Activated CD4-positive, alpha-beta T cell treated with anti-CD3 and anti-CD28 coated beads, Interleukin-2, amount 10 ng/mL, durations not matched to agents 7 days and 5 days (primary cell): ENCODE results near the gene ZNF609. TPM values are rescaled to one million over a fixed set of nuclear protein-coding genes. Genes with fewer than 3 reads are reported as not detected.

Source experiments
- CTCF ChIA-PET: fragments of 350-600 bp; sonication (Branson Sonifier 250); formaldehyde crosslinking; loops from one replicate; lab custom pipeline; 2021; ENCODE audit warnings: antibody characterized with exemption; lab: Charles Lee
- POLR2A ChIA-PET: fragments of 350-600 bp; sonication (Branson Sonifier 250); formaldehyde crosslinking; loops from one replicate; lab custom pipeline; 2021; ENCODE audit warnings: antibody characterized with exemption; lab: Charles Lee
- DNase-seq: peaks from one replicate; pipeline ENCODE4 v3.0.0-alpha.2; 2020
- H3K27ac Mint-ChIP-seq: one replicate; pipeline ENCODE4 v1.8.0; 2021; ENCODE audit warnings: mild to moderate bottlenecking, moderate library complexity, mixed read lengths
- H3K27me3 Mint-ChIP-seq: one replicate; pipeline ENCODE4 v1.8.0; 2021; ENCODE audit warnings: mixed read lengths
- H3K36me3 Mint-ChIP-seq: one replicate; pipeline ENCODE4 v1.8.0; 2021; ENCODE audit warnings: low read depth, mixed read lengths
- H3K4me1 Mint-ChIP-seq: one replicate; pipeline ENCODE4 v1.8.0; 2021; ENCODE audit warnings: mixed read lengths
- H3K4me3 Mint-ChIP-seq: one replicate; pipeline ENCODE4 v1.8.0; 2021; ENCODE audit warnings: mild to moderate bottlenecking, moderate library complexity, mixed read lengths
- H3K9me3 Mint-ChIP-seq: one replicate; pipeline ENCODE4 v1.8.0; 2021; ENCODE audit warnings: mixed read lengths
- total RNA-seq, 2 experiments: library from RNA; stranded (reverse); gene quantifications; one replicate each; pipeline ENCODE4 v1.2.3, GENCODE V29; 2021

Gene ZNF609
- total RNA-seq, 2 experiments from 2014 or later: 38.9 to 42.1 TPM

GRCh38 chr15:64461721-64462162 lies 1.4 kb downstream of the ZNF609 start:
- DNase-seq: peak; percentile 21
- ChIA-PET POLR2A (no interaction called here), CTCF (interaction anchor here (0.5 to 1.0 kb wide), 3 partner anchors 31 to 376 kb away, joined by 3 to 4 read pairs (median 3); no protein-coding TSS in a partner anchor)
- Mint-ChIP-seq H3K27me3 (no peaks in the 10 kb centered on the region), H3K27ac (peak overlapping the region; percentile 86), H3K9me3 (no peaks in the 10 kb centered on the region), H3K4me3 (peak overlapping the region; percentile 78), H3K36me3 (peaks cover 25% of the 10 kb centered on the region), H3K4me1 (peaks cover 59% of the 10 kb centered on the region)

DNA sequence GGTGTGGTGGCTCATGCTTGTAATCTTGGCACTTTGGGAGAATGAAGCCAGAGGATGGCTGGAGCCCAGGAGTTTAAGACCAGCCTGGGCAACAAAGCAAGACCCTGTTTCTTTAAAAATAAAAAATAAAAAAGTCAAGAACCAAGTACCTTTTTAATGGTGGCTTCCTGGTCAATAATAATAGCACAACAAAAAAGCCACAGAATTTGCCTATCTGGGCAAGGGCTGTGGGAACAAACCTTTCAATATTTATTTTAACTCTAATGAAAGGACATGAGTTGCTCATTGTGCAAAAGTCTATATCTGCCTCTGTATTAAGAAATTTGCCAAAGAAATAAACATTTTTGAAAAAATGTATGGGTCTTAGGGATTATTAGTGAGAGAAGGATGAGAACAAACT lies 2.1 kb downstream of the ZNF609 start:
- Mint-ChIP-seq H3K4me3 (peak overlapping the region; percentile 78), H3K4me1 (peaks cover 62% of the 10 kb centered on the region)

GRCh38 chr15:64464276-64465005 lies 4.1 kb downstream of the ZNF609 start:
- Mint-ChIP-seq H3K9me3 (no peaks in the 10 kb centered on the region), H3K27me3 (no peaks in the 10 kb centered on the region), H3K4me3 (no peak overlapping the region), H3K27ac (peak overlapping the region; percentile 28), H3K36me3 (peaks cover 34% of the 10 kb centered on the region), H3K4me1 (peaks cover 70% of the 10 kb centered on the region)
- no peak for DNase-seq
- ChIA-PET POLR2A (no interaction called here), CTCF (interaction anchor here (0.7 kb wide), 1 partner anchor 127 kb away, joined by 3 read pairs; no protein-coding TSS in a partner anchor)

More for the DNA sequence above, 2.1 kb downstream of the ZNF609 start:
- Mint-ChIP-seq H3K27ac (no peak overlapping the region), H3K9me3 (no peaks in the 10 kb centered on the region), H3K27me3 (no peaks in the 10 kb centered on the region), H3K36me3 (peaks cover 27% of the 10 kb centered on the region)
- ChIA-PET POLR2A (no interaction called here), CTCF (interaction anchor here (0.7 kb wide), 1 partner anchor 359 kb away, joined by 3 read pairs; no protein-coding TSS in a partner anchor)
- DNase-seq: no peak

- Mint-ChIP-seq H3K4me3 (no peak overlapping the region), H3K9me3 (no peaks in the 10 kb centered on the region), H3K27me3 (no peaks in the 10 kb centered on the region), H3K27ac (no peak overlapping the region), H3K36me3 (peaks cover 45% of the 10 kb centered on the region), H3K4me1 (peaks cover 61% of the 10 kb centered on the region)
- POLR2A ChIA-PET: interaction anchor here (0.6 kb wide), 1 partner anchor 14 kb away, joined by 3 read pairs; no protein-coding TSS in a partner anchor
- CTCF ChIA-PET: interaction anchor here (0.6 kb wide), 1 partner anchor 166 kb away, joined by 3 read pairs; no protein-coding TSS in a partner anchor
- DNase-seq: no peak
Observed at GRCh38 chr15:64466408-64467141, 6.2 kb downstream of the ZNF609 start.

- Mint-ChIP-seq H3K4me3 (no peak overlapping the region), H3K9me3 (no peaks in the 10 kb centered on the region), H3K36me3 (peaks cover 32% of the 10 kb centered on the region), H3K4me1 (peaks cover 44% of the 10 kb centered on the region), H3K27ac (no peak overlapping the region), H3K27me3 (no peaks in the 10 kb centered on the region)
- CTCF ChIA-PET: no interaction called here
- DNase-seq: no peak
- POLR2A ChIA-PET: no interaction called here
Observed at GRCh38 chr15:64472161-64472560, 11.8 kb downstream of the ZNF609 start.

GRCh38 chr15:64474846-64475245 lies 14.5 kb downstream of the ZNF609 start:
- H3K27me3 Mint-ChIP-seq: no peaks in the 10 kb centered on the region
- peaks cover 22% of the 10 kb centered on the region for H3K36me3 Mint-ChIP-seq
- H3K4me3 Mint-ChIP-seq: no peak overlapping the region
- POLR2A ChIA-PET: no interaction called here
- no peaks in the 10 kb centered on the region for H3K9me3 Mint-ChIP-seq
- DNase-seq: no peak
- CTCF ChIA-PET: no interaction called here
- no peak overlapping the region for H3K27ac Mint-ChIP-seq
- H3K4me1 Mint-ChIP-seq: peaks cover 31% of the 10 kb centered on the region

DNA sequence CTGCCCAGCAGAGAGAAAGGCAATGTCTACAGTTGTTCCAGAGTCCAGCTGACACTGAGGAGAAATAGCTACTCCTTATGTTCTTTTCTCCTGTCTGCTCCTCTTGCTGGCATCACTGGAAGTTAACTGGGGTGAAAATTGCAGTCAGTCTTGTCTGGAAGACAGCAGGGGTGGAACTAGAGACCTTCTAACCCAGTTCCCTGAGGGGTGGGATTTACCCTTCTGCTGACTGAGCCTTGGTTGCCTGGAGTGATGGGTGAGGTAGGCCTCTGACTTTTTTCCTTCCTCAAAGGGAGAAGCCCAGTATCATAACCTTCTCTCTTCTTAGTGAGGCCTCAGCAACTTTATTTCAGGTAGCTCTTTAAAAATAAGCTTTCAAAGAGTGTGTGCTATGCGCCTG lies 16.2 kb downstream of the ZNF609 start:
- Mint-ChIP-seq H3K27ac (peak overlapping the region; percentile 57), H3K4me1 (peaks cover 32% of the 10 kb centered on the region), H3K36me3 (peaks cover 20% of the 10 kb centered on the region), H3K27me3 (no peaks in the 10 kb centered on the region), H3K4me3 (no peak overlapping the region), H3K9me3 (no peaks in the 10 kb centered on the region)
- ChIA-PET POLR2A (no interaction called here), CTCF (interaction anchor here (0.7 to 1.1 kb wide), 3 partner anchors 23 to 878 kb away, joined by 3 to 4 read pairs (median 3); no protein-coding TSS in a partner anchor)
- DNase-seq: no peak

- Mint-ChIP-seq H3K27me3 (no peaks in the 10 kb centered on the region), H3K4me3 (no peak overlapping the region), H3K27ac (no peak overlapping the region), H3K4me1 (peaks cover 25% of the 10 kb centered on the region), H3K36me3 (peaks cover 16% of the 10 kb centered on the region), H3K9me3 (no peaks in the 10 kb centered on the region)
- POLR2A ChIA-PET: no interaction called here
- no peak for DNase-seq
- CTCF ChIA-PET: interaction anchor here (1.5 kb wide), 1 partner anchor 11 kb away, joined by 3 read pairs; no protein-coding TSS in a partner anchor
Observed at GRCh38 chr15:64478863-64479262, 18.5 kb downstream of the ZNF609 start.

DNA sequence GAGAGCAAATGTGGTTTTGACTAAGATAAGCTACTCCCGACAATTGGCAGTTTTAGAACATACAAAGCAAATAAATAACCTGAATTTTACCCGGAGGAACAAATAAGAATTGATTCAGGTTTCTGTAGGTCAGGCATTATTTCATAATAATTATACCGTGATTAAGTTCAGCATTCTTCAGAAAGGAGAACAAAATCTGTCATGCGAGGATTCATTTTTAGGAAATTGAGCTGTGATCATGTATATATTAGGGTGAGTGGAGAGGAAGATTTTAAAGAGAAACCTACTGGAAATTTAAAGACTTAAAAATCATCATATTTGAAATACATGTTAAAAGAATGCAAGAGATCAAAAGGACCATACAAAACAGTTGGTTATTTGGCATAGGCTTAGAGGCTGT lies 20.5 kb downstream of the ZNF609 start:
- Mint-ChIP-seq H3K27ac (no peak overlapping the region), H3K4me1 (peaks cover 19% of the 10 kb centered on the region), H3K9me3 (no peaks in the 10 kb centered on the region), H3K4me3 (no peak overlapping the region), H3K27me3 (no peaks in the 10 kb centered on the region), H3K36me3 (peaks cover 15% of the 10 kb centered on the region)
- no peak for DNase-seq
- ChIA-PET CTCF (interaction anchor here (0.7 to 1.2 kb wide), 3 partner anchors 26 to 143 kb away, joined by 3 read pairs; no protein-coding TSS in a partner anchor), POLR2A (no interaction called here)

DNA sequence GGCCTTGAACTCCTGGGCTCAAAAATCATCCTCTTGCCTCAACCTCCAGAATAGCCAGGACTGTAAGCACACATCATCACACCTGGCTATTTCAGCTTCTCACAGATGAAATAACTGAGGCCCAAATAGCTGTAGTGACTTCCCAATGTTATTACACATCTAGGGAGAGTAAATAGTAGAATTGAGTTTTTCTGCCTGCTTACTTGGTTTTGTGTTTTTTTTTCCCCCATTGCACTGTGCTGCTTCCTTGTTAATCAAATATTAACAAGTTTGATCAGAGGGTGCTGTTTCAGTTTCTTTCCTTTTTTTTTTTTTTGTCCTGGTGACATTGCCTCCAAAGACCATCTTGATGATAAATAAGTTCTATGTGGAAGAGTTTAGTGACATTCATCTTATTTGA lies 23.4 kb downstream of the ZNF609 start:
- Mint-ChIP-seq H3K4me3 (no peak overlapping the region), H3K27me3 (no peaks in the 10 kb centered on the region), H3K4me1 (peaks cover 9% of the 10 kb centered on the region), H3K9me3 (no peaks in the 10 kb centered on the region), H3K36me3 (peaks cover 23% of the 10 kb centered on the region), H3K27ac (no peak overlapping the region)
- ChIA-PET CTCF (interaction anchor here (0.7 kb wide), 1 partner anchor 320 kb away, joined by 3 read pairs; no protein-coding TSS in a partner anchor), POLR2A (no interaction called here)
- DNase-seq: no peak

DNA sequence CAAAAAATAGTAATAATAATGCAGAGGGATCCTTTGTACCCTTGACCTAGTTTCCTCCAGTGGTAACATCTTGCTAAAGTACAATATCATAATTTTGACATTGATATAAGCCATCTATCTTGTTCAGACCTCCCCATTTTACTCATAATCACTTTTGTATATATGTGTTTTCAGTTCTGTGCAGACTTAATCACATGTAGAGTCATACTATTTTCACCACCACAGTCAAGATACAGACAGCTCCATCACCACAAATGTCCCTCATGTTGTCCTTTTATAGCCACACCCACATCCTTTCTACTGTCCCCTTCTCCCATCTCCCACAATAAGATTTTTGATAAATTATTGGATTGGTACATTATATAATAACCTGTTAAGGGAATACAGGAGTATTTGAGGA lies 25.4 kb downstream of the ZNF609 start:
- H3K4me1 Mint-ChIP-seq: peaks cover 11% of the 10 kb centered on the region
- H3K9me3 Mint-ChIP-seq: no peaks in the 10 kb centered on the region
- no peak for DNase-seq
- CTCF ChIA-PET: no interaction called here
- POLR2A ChIA-PET: no interaction called here
- H3K27me3 Mint-ChIP-seq: no peaks in the 10 kb centered on the region
- H3K27ac Mint-ChIP-seq: no peak overlapping the region
- no peak overlapping the region for H3K4me3 Mint-ChIP-seq
- peaks cover 24% of the 10 kb centered on the region for H3K36me3 Mint-ChIP-seq

DNA sequence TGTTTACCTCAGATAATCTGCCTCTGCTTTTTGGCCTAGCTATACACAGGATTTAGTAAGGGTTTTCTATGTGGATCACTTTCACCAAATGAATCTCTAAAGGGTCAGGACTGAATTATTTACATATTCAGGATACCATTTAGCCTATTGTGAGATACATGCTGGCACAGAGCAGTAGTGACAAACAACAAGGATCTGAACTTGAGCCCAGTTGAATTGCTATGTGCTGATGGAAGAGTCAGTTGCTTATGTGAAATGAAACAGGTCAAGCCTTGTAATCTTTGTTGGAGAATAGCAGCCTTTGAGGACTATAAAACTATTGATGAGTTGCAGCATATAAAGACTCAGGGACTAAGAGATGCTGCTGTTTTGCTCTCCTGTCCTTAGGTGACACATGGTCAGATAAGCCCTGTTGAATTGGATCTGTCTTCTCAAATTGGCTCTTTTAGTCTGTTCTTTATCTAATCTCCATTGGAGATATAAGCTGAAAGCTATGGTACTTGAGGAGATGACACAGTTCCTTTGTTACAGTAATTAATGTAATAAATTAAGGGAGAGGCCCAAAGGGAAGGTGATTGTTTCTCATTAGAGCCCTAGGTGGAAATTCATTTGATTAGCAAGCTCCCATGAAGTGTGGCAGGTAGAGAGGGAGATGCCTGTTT lies 30.4 kb downstream of the ZNF609 start:
- no peak overlapping the region for H3K4me3 Mint-ChIP-seq
- POLR2A ChIA-PET: no interaction called here
- H3K36me3 Mint-ChIP-seq: peaks cover 25% of the 10 kb centered on the region
- no peaks in the 10 kb centered on the region for H3K27me3 Mint-ChIP-seq
- peaks cover 23% of the 10 kb centered on the region for H3K4me1 Mint-ChIP-seq
- CTCF ChIA-PET: interaction anchor here (1.8 kb wide), 1 partner anchor 10 kb away, joined by 4 read pairs; no protein-coding TSS in a partner anchor
- H3K9me3 Mint-ChIP-seq: no peaks in the 10 kb centered on the region
- H3K27ac Mint-ChIP-seq: no peak overlapping the region
- no peak for DNase-seq
